ENCODE results near the gene RBMS3. TPM values are rescaled to one million over a fixed set of nuclear protein-coding genes. Genes with fewer than 3 reads are reported as not detected.

RBMS3 gene
- total and polyA plus RNA-seq, 2 of the 13 experiments (the other 11 are each of a cell fraction or from before 2014, with no cell fraction given) = not detected

- TF ChIP-seq ZNF570 (CRISPR knock-in tag; IDR thresholded peaks at IDR 0.05; ENCODE audit: borderline replicate concordance) = no peak
- no peak for TF ChIP-seq PRDM4 (CRISPR knock-in tag; IDR thresholded peaks at IDR 0.05; ENCODE audit: borderline replicate concordance)
- no peak for TF ChIP-seq XBP1 (CRISPR knock-in tag; IDR thresholded peaks at IDR 0.05)
- TF ChIP-seq ZNF605 (CRISPR knock-in tag; IDR thresholded peaks at IDR 0.05) = no peak
- no peak for TF ChIP-seq ZNF615 (CRISPR knock-in tag; IDR thresholded peaks at IDR 0.05; ENCODE audit: borderline replicate concordance)
- TF ChIP-seq SIX4 (CRISPR knock-in tag; IDR thresholded peaks at IDR 0.05) = no peak
- no peak for TF ChIP-seq PTBP1 (IDR thresholded peaks at IDR 0.05; ENCODE audit: low read depth, low read length, poor library complexity, severe bottlenecking)
- TF ChIP-seq ZSCAN5A (CRISPR knock-in tag; IDR thresholded peaks at IDR 0.05; ENCODE audit: borderline replicate concordance) = no peak
- TF ChIP-seq SP2 (CRISPR knock-in tag; IDR thresholded peaks at IDR 0.05) = no peak
- no peak for TF ChIP-seq ZNF646 (CRISPR knock-in tag; IDR thresholded peaks at IDR 0.05)
- TF ChIP-seq ZNF276 (CRISPR knock-in tag; IDR thresholded peaks at IDR 0.05; ENCODE audit: low read depth) = no peak
- no peak for FAIRE-seq
- intact Hi-C loops (cut with micrococcal nuclease; ENCODE audit: unreplicated experiment) = no loop called here
- Histone ChIP-seq H3K27me3 (ENCODE audit: control insufficient read depth in 1 of 2, insufficient read depth in 2 of 2, low read length in 2 of 2) (no peaks in the 10 kb centered on the region; a peak in 1 of 5 replicates), H3K4me2 (ENCODE audit: low read depth, low read length) (no peak overlapping the region), H3K27ac (ENCODE audit: extremely low read length, insufficient read depth, low read length) (no peak overlapping the region), H3K79me2 (ENCODE audit: insufficient read depth, low read length) (no peaks in the 10 kb centered on the region), H2AFZ (ENCODE audit: low read length) (no peak overlapping the region), H3K9ac (ENCODE audit: insufficient read depth, low read depth, low read length) (no peak overlapping the region), H3K9me3 (ENCODE audit: low read length) (no peaks in the 10 kb centered on the region), H4K20me1 (ENCODE audit: insufficient read depth, low read length) (no peaks in the 10 kb centered on the region), H3K4me3 (replicated peaks in 1 of 3; ENCODE audit: insufficient read depth in 1 of 3, low read depth in 2 of 3, low read length in 3 of 3) (no peak overlapping the region), H3K4me1 (ENCODE audit: insufficient read depth, low read length) (no peaks in the 10 kb centered on the region), H3K36me3 (replicated peaks in 1 of 2; ENCODE audit: control insufficient read depth in 1 of 2, insufficient read depth in 2 of 2, low read length in 2 of 2) (no peaks in the 10 kb centered on the region)
- ChIA-PET POLR2A (no interaction called here), CTCF (ENCODE audit: low intra/inter-chr PET ratio, low total read pairs) (no interaction called here)
- in situ Hi-C loops (cut with HindIII; ENCODE audit: extremely low pct_ligation_motif_present, low pct_unique_long_range_greater_than_20kb) = no loop called here
- no peak for ATAC-seq
- DNase-seq (ENCODE audit: low spot score) = no peak
- 2% methylated on average over 7 of the region's 7 CpGs for WGBS (ENCODE audit: low lambda C conversion rate)
- BruUV-seq (replicated peaks) = no TSS peak
Observed at GRCh38 chr3:29301332-29302019, 20.6 kb downstream of the RBMS3 start.
